ENCODE results near the gene XAF1. TPM values are rescaled to one million over a fixed set of nuclear protein-coding genes. Genes with fewer than 3 reads are reported as not detected.

Gene XAF1
- total RNA-seq, 1 donor from 2014 or later, result not detected

DNA sequence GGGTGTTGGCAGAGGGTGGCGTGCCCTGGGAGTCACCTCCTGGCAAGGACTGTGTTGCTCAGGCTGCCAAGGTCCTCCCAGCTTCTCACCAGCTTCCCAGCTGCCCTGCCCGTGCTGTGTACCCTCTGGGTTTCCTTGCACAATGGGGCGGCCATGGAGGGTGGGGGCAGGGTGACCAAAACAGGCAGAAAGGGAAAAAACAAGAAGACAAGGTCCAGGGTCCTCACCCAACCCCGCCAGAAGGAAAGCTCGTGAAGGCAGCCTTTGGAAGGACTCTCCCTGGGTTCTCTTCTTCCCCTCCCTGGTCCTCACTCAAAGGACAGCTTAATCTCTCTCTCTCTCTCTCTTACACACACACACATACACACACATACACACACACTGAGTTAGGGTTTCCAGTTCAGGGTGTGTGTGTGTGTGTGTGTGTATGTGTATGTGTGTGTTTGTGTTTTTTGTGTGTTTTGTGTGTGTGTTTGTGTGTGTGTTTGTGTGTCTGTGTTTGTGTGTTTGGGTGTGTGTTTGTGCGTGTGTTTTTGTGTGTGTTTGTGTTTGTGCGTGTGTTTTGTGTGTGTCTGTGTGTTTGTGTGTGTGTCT lies 44.7 kb upstream of the XAF1 start:
- no peak for TF ChIP-seq CTCF (IDR thresholded peaks at IDR 0.05; ENCODE audit: unreplicated experiment)
- Mint-ChIP-seq H3K4me1 (ENCODE audit: low read depth) (peaks cover 8% of the 10 kb centered on the region), H3K36me3 (ENCODE audit: insufficient read depth) (no peaks in the 10 kb centered on the region), H3K27ac (no peak overlapping the region), H3K9me3 (ENCODE audit: low read depth) (peaks cover 3% of the 10 kb centered on the region), H3K27me3 (peaks cover 69% of the 10 kb centered on the region), H3K4me3 (ENCODE audit: low read depth) (no peak overlapping the region)
- DNase-seq (ENCODE audit: low spot score, unreplicated experiment), result no peak

DNA sequence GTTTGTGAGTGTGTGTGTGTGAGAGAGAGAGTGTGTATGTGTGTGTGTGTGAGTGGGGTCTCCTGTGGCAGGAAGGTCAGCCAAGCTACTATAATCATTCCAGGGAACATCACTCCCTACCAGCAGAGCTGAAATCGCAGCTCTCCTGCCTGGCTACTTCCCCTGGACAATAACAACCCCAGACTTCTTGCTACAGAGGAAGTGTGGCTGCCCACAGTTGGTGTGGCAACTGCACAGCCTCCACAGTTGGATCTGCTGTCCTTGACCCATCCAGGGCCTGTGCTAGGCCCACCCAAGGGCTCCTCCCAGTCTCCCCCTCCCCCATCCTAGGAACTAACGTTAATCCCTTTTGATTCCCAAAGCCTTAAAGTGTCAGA lies 44.2 kb upstream of the XAF1 start:
- no peaks in the 10 kb centered on the region for H3K36me3 Mint-ChIP-seq (ENCODE audit: insufficient read depth)
- no peak for DNase-seq (ENCODE audit: low spot score, unreplicated experiment)
- no peak for TF ChIP-seq CTCF (IDR thresholded peaks at IDR 0.05; ENCODE audit: unreplicated experiment)
- H3K4me3 Mint-ChIP-seq (ENCODE audit: low read depth), result no peak overlapping the region
- peaks cover 64% of the 10 kb centered on the region for H3K27me3 Mint-ChIP-seq
- H3K4me1 Mint-ChIP-seq (ENCODE audit: low read depth), result peaks cover 8% of the 10 kb centered on the region
- H3K9me3 Mint-ChIP-seq (ENCODE audit: low read depth), result peaks cover 8% of the 10 kb centered on the region
- H3K27ac Mint-ChIP-seq, result no peak overlapping the region

DNA sequence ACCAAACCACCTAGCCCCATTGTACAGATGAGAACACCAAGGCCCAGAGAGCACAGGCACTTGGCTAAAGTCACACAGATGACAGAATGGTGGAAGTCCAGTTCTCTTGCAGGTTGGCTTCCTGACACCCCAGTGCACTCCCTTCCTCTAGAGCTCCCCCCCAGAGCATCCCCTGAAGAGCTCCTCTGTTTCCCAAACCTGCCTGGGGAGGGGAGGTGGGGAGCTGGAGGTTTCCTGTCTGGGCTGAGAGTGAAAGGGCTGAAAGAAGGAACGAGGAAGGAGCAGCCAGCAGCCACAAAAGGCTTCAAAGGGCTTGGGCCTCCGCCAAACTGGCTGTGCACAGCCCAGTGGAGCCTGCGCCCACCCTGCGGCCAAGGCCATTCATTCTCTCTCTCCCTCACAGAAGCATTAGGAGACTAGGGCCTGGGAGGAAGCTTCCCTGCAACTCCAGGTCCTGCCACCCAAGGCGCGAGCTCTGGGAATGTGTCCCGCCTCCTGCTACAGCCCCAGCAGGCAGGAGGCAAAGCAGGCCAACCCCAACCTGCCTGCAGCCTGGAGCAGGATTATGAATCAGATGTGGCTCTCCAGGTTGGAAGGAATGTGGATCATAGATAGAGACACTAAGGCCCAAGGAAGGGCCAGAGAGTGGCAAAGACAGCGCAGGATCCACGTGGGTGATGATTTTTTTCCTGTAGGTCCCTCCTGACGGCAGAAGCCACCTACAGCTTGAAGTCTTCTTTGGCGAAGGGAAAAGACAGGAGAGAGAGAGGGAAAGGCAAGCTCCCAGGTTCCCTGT lies 43.6 kb upstream of the XAF1 start:
- peaks cover 8% of the 10 kb centered on the region for H3K4me1 Mint-ChIP-seq (ENCODE audit: low read depth)
- H3K4me3 Mint-ChIP-seq (ENCODE audit: low read depth), result peak overlapping the region; percentile 73
- H3K36me3 Mint-ChIP-seq (ENCODE audit: insufficient read depth), result no peaks in the 10 kb centered on the region
- no peak for TF ChIP-seq CTCF (IDR thresholded peaks at IDR 0.05; ENCODE audit: unreplicated experiment)
- H3K27ac Mint-ChIP-seq, result peak overlapping the region; percentile 49
- H3K27me3 Mint-ChIP-seq, result peaks cover 58% of the 10 kb centered on the region
- no peak for DNase-seq (ENCODE audit: low spot score, unreplicated experiment)
- H3K9me3 Mint-ChIP-seq (ENCODE audit: low read depth), result peaks cover 11% of the 10 kb centered on the region

- DNase-seq (ENCODE audit: low spot score, unreplicated experiment), result no peak
Observed at GRCh38 chr17:6712854-6713129, 43.1 kb upstream of the XAF1 start.

More at GRCh38 chr17:6712854-6713129, 43.1 kb upstream of the XAF1 start:
- peaks cover 15% of the 10 kb centered on the region for H3K9me3 Mint-ChIP-seq (ENCODE audit: low read depth)
- no peaks in the 10 kb centered on the region for H3K36me3 Mint-ChIP-seq (ENCODE audit: insufficient read depth)
- peak overlapping the region; percentile 73 for H3K4me3 Mint-ChIP-seq (ENCODE audit: low read depth)
- H3K27ac Mint-ChIP-seq, result peak overlapping the region; percentile 49
- H3K27me3 Mint-ChIP-seq, result peaks cover 54% of the 10 kb centered on the region
- H3K4me1 Mint-ChIP-seq (ENCODE audit: low read depth), result peaks cover 8% of the 10 kb centered on the region
- TF ChIP-seq CTCF (IDR thresholded peaks at IDR 0.05; ENCODE audit: unreplicated experiment), result no peak
